22Rv1 (cell line): Measurements from ENCODE around the gene UPF3A.
A peak's percentile ranks its signal among the peaks of the same experiment; 100 is the strongest.

ENCODE experiments used
- H3K27ac ChIP-seq: fragments of 450-650 bp; 2 replicates; pipeline ENCODE4 v1.5.1; 2017
- CTCF ChIP-seq: fragments of 450-650 bp; IDR thresholded peaks from 2 replicates; pipeline ENCODE4 v1.5.1; 2017; ENCODE audit warnings: mild to moderate bottlenecking
- ZFX ChIP-seq: fragments of 450-650 bp; IDR thresholded peaks from 2 replicates; pipeline ENCODE4 v1.6.1; 2017; ENCODE audit warnings: antibody characterized with exemption, borderline replicate concordance

The UPF3A gene

GRCh38 chr13:114281351-114282040, at the start of gene UPF3A:
UPF3A (plus strand) TSS chr13:114281601; CDS start chr13:114281640, 39 bp downstream.
- peak within 1 kb of the TSS; percentile 97 for H3K27ac ChIP-seq
- TF ChIP-seq ZFX = no peak
- no peak for TF ChIP-seq CTCF

- no peak for TF ChIP-seq CTCF
- TF ChIP-seq ZFX = no peak
- H3K27ac ChIP-seq = no peak overlapping the region
Observed at GRCh38 chr13:114231886-114232285, 49.5 kb upstream of the UPF3A start.

- H3K27ac ChIP-seq = peak overlapping the region; percentile 55; the same call in 1 of the 2 replicates
- no peak for TF ChIP-seq CTCF
- no peak for TF ChIP-seq ZFX
Observed at GRCh38 chr13:114234266-114234644, 47.1 kb upstream of the UPF3A start.

- peak within 1 kb of the TSS; percentile 55 for H3K27ac ChIP-seq
- TF ChIP-seq CTCF (0 out of 2 replicates have a peak, but pooled peaks have one; percentile 5), ZFX (no peak)
Observed at GRCh38 chr13:114234645-114235421, 46.6 kb upstream of the UPF3A start, which contains the start of gene CDC16. CDC16 (plus strand) TSS chr13:114234897; CDS start chr13:114235085, 188 bp downstream.

GRCh38 chr13:114235697-114236096, 45.7 kb upstream of the UPF3A start:
- TF ChIP-seq ZFX (no peak), CTCF (no peak)
- H3K27ac ChIP-seq = peak overlapping the region; percentile 55

GRCh38 chr13:114236227-114236626, 45.2 kb upstream of the UPF3A start:
- TF ChIP-seq CTCF = no peak
- no peak for TF ChIP-seq ZFX
- H3K27ac ChIP-seq = no peak overlapping the region
